Mammary epithelial cell (primary cell): Measurements from ENCODE around the gene PMPCB.

Source experiments
- CTCF ChIP-seq, 2 donors: IDR thresholded peaks in 1 of 2; conservative IDR thresholded peaks in 1 of 2; 2 replicates each; pipeline ENCODE4 v1.5.1; 2011 to 2012; ENCODE audit warnings: inconsistent platforms in 2 of 2, low read length in 2 of 2, mild to moderate bottlenecking in 2 of 2, control low read depth in 1 of 2, low read depth in 1 of 2; ENCODE audit not compliant: insufficient read depth in 1 of 2; ENCODE audit errors: extremely low read depth in 1 of 2
- EZH2 ChIP-seq: IDR thresholded peaks from 2 replicates; pipeline ENCODE4 v1.6.1; 2012; ENCODE audit warnings: low read length, inconsistent platforms, borderline replicate concordance

GRCh38 chr7:103348959-103349358 is 51.7 kb downstream of the PMPCB start:
- TF ChIP-seq CTCF (conservative IDR thresholded peaks at IDR 0.05 in 1 of 2, IDR thresholded peaks at IDR 0.05 in 1 of 2; ENCODE audit: extremely low read depth in 1 of 2, insufficient read depth in 1 of 2, low read depth in 1 of 2, low read length in 2 of 2) (no peak), EZH2 (no peak)
